H1 (cell line): ENCODE data around the gene SMTN. TPM values are rescaled to one million over a fixed set of nuclear protein-coding genes. Genes with fewer than 3 reads are reported as not detected.

Source experiments
- CTCF ChIA-PET: fragments of 300-600 bp; sonication (Branson Sonifier 250); formaldehyde crosslinking; loops from one replicate; lab custom pipeline; 2021; ENCODE audit not compliant: partially characterized antibody; lab: Charles Lee
- POLR2A ChIA-PET: fragments of 300-600 bp; sonication (Branson Sonifier 250); formaldehyde crosslinking; loops from one replicate; lab custom pipeline; 2021; ENCODE audit warnings: inconsistent platforms; ENCODE audit not compliant: partially characterized antibody; lab: Charles Lee
- DNase-seq, 2 experiments: peaks; one replicate each; pipeline versions ENCODE4 v3.0.0 to v3.0.0-alpha.2; 2010 to 2022; ENCODE audit warnings: low spot score in 2 of 2, low read depth in 1 of 2, mixed read lengths in 1 of 2
- FAIRE-seq: peaks from 2 replicates; lab custom pipeline; 2011; peaks lifted over from hg19 to GRCh38; lab: Jason Lieb, UNC
- H2AFZ ChIP-seq: 2 replicates; pipeline ENCODE4 v1.8.1; 2012; ENCODE audit warnings: low read length, inconsistent platforms
- H2AK5ac ChIP-seq: 2 replicates; pipeline ENCODE4 v1.6.1; 2013; ENCODE audit warnings: low read depth, low read length
- H2BK120ac ChIP-seq: replicated peaks from 2 replicates; pipeline ENCODE3; 2013; ENCODE audit warnings: low read depth, low read length, inconsistent platforms
- H2BK12ac ChIP-seq: 2 replicates; pipeline ENCODE4 v1.6.1; 2013; ENCODE audit warnings: low read depth, low read length
- H2BK15ac ChIP-seq: 2 replicates; pipeline ENCODE4 v1.6.1; 2013; ENCODE audit warnings: low read length
- H2BK20ac ChIP-seq: 2 replicates; pipeline ENCODE4 v1.6.1; 2013; ENCODE audit warnings: low read length
- H2BK5ac ChIP-seq: 2 replicates; pipeline ENCODE4 v1.6.1; 2013; ENCODE audit warnings: low read depth, low read length
- H3K14ac ChIP-seq: 2 replicates; pipeline ENCODE4 v1.6.1; 2013; ENCODE audit warnings: inconsistent platforms; ENCODE audit not compliant: insufficient read length
- H3K18ac ChIP-seq: 2 replicates; pipeline ENCODE4 v1.6.1; 2013; ENCODE audit warnings: low read length; ENCODE audit errors: extremely low read depth
- H3K23ac ChIP-seq: 2 replicates; pipeline ENCODE4 v1.6.1; 2013; ENCODE audit warnings: inconsistent platforms; ENCODE audit not compliant: insufficient read length
- H3K23me2 ChIP-seq: 2 replicates; pipeline ENCODE4 v1.6.1; 2013; ENCODE audit warnings: low read depth, low read length
- H3K27ac ChIP-seq: 2 replicates; pipeline ENCODE4 v1.6.1; 2011; ENCODE audit warnings: low read depth, low read length, inconsistent platforms
- H3K27me3 ChIP-seq, 4 experiments: replicated peaks in 1 of 4; 1 replicate in 1 of 4; 2 replicates in 3 of 4; pipeline versions ENCODE4 v1.6.1 to v1.8.1; 2011 to 2013; ENCODE audit warnings: low read length in 3 of 4, mild to moderate bottlenecking in 3 of 4, inconsistent platforms in 2 of 4, mixed read lengths in 2 of 4, moderate library complexity in 1 of 4; ENCODE audit not compliant: control insufficient read depth in 3 of 4, insufficient read depth in 3 of 4; ENCODE audit errors: extremely low read depth in 1 of 4
- H3K36me3 ChIP-seq, 4 experiments: 2 replicates each; pipeline versions ENCODE4 v1.6.1 to v1.8.1; 2011 to 2013; ENCODE audit warnings: mild to moderate bottlenecking in 4 of 4, low read length in 3 of 4, moderate library complexity in 2 of 4, control low read depth in 1 of 4, inconsistent platforms in 1 of 4; ENCODE audit not compliant: insufficient read depth in 4 of 4, control insufficient read depth in 2 of 4
- H3K4ac ChIP-seq: replicated peaks from 2 replicates; pipeline ENCODE3; 2013; ENCODE audit warnings: low read length, low read depth, mixed read lengths, inconsistent platforms; ENCODE audit not compliant: insufficient read length
- H3K4me1 ChIP-seq, 4 experiments: replicated peaks in 1 of 4; 1 replicate in 1 of 4; 2 replicates in 3 of 4; pipeline versions ENCODE4 v1.6.1 to v1.8.1; 2011 to 2013; ENCODE audit warnings: low read length in 3 of 4, inconsistent platforms in 2 of 4, mixed read lengths in 1 of 4; ENCODE audit not compliant: insufficient read depth in 4 of 4, control insufficient read depth in 3 of 4
- H3K4me2 ChIP-seq, 2 experiments: 2 replicates each; pipeline versions ENCODE4 v1.6.1 to v1.8.1; 2011 to 2013; ENCODE audit warnings: low read depth in 2 of 2, low read length in 2 of 2, control low read depth in 1 of 2, inconsistent platforms in 1 of 2, mild to moderate bottlenecking in 1 of 2; ENCODE audit not compliant: insufficient read depth in 1 of 2
- H3K4me3 ChIP-seq, 4 experiments: fragments of 200-600, 300-600 bp in 1 of 4; sonication (generic), shearing (Covaris generic), sonication (Bioruptor Twin) in 1 of 4; 2 replicates each; pipeline versions ENCODE4 v1.5.1 to v1.8.1; 2011 to 2016; ENCODE audit warnings: low read length in 4 of 4, low read depth in 3 of 4, control low read depth in 2 of 4, inconsistent platforms in 2 of 4, mild to moderate bottlenecking in 2 of 4, mixed read lengths in 1 of 4, moderate library complexity in 1 of 4; ENCODE audit not compliant: insufficient read depth in 2 of 4; ENCODE audit errors: extremely low read depth in 1 of 4
- H3K56ac ChIP-seq: replicated peaks from 2 replicates; pipeline ENCODE3; 2013; ENCODE audit warnings: low read depth, mild to moderate bottlenecking, mixed read lengths, low read length, inconsistent platforms; ENCODE audit not compliant: insufficient read length
- H3K79me1 ChIP-seq: 2 replicates; pipeline ENCODE4 v1.6.1; 2013; ENCODE audit warnings: low read depth, low read length, control low read depth
- H3K79me2 ChIP-seq, 2 experiments: 2 replicates each; pipeline versions ENCODE4 v1.6.1 to v1.8.1; 2012 to 2013; ENCODE audit warnings: low read length in 2 of 2, mild to moderate bottlenecking in 2 of 2, inconsistent platforms in 1 of 2; ENCODE audit not compliant: insufficient read depth in 2 of 2, control insufficient read depth in 1 of 2
- H3K9ac ChIP-seq, 4 experiments: replicated peaks in 1 of 4; 1 replicate in 1 of 4; 2 replicates in 3 of 4; pipeline versions ENCODE4 v1.6.1 to v1.8.1; 2011 to 2013; ENCODE audit warnings: low read depth in 3 of 4, low read length in 3 of 4, control low read depth in 2 of 4, mild to moderate bottlenecking in 2 of 4, moderate library complexity in 2 of 4, inconsistent platforms in 1 of 4; ENCODE audit errors: extremely low read depth in 1 of 4
- H3K9me3 ChIP-seq, 2 experiments: 2 replicates each; pipeline versions ENCODE4 v1.6.1 to v1.8.1; 2012 to 2013; ENCODE audit warnings: mild to moderate bottlenecking in 2 of 2, moderate library complexity in 2 of 2, control low read depth in 1 of 2, inconsistent platforms in 1 of 2, low read depth in 1 of 2, low read length in 1 of 2, mixed read lengths in 1 of 2; ENCODE audit not compliant: insufficient read depth in 2 of 2
- H4K20me1 ChIP-seq, 2 experiments: replicated peaks in 1 of 2; 2 replicates each; pipeline versions ENCODE3 to v1.8.1; 2011 to 2013; ENCODE audit warnings: inconsistent platforms in 2 of 2, low read length in 2 of 2, mild to moderate bottlenecking in 1 of 2; ENCODE audit not compliant: insufficient read depth in 2 of 2, control insufficient read depth in 1 of 2
- H4K5ac ChIP-seq: 2 replicates; pipeline ENCODE4 v1.6.1; 2013; ENCODE audit warnings: low read length, low read depth, mixed read lengths, inconsistent platforms; ENCODE audit not compliant: insufficient read length
- H4K8ac ChIP-seq: 2 replicates; pipeline ENCODE4 v1.8.0; 2013; ENCODE audit warnings: mild to moderate bottlenecking, moderate library complexity, low read length, inconsistent platforms; ENCODE audit not compliant: insufficient read depth; ENCODE audit errors: extremely low read depth
- H4K91ac ChIP-seq: replicated peaks from 2 replicates; pipeline ENCODE3; 2013; ENCODE audit warnings: low read length, mixed read lengths, inconsistent platforms; ENCODE audit not compliant: insufficient read length
- RBBP5 ChIP-seq: IDR thresholded peaks from 2 replicates; pipeline ENCODE4 v1.7.1; 2012; ENCODE audit warnings: low read depth, mild to moderate bottlenecking, inconsistent platforms, low read length, moderate library complexity, borderline replicate concordance
- WGBS, 2 experiments: shearing (Covaris generic) in 1 of 2; methylation state at CpG; one replicate each; pipeline versions ENCODE4 v1.1.6 to v1.1.7; 2013 to 2015; ENCODE audit warnings: low lambda C conversion rate in 2 of 2, mixed read lengths in 2 of 2, inconsistent platforms in 1 of 2, low coverage in 1 of 2, missing lambda C conversion rate in 1 of 2; ENCODE audit not compliant: insufficient replicate concordance in 2 of 2, insufficient coverage in 1 of 2, insufficient read length in 1 of 2; ENCODE audit errors: extremely low coverage in 1 of 2, missing lambda C conversion rate in 1 of 2; 5-methylcytosine and 5-hydroxymethylcytosine counted together
- polyA plus RNA-seq, 7 experiments: library from polyadenylated mRNA; depleted of rRNA in 3 of 7; stranded (reverse) in 5 of 7; unstranded in 2 of 7; fragments of >200 nt in 5 of 7; fragments of 200-250 nt in 2 of 7; gene quantifications; 1 replicate in 5 of 7; 2 replicates in 1 of 7; 4 replicates in 1 of 7; pipeline versions ENCODE4 v1.2.1 to v1.2.3, GENCODE V29; 2011 to 2013; ENCODE audit warnings: missing spikeins in 2 of 7, mixed read lengths in 2 of 7
- total RNA-seq: library from RNA; stranded (reverse); fragmentation: NEBNext Ultra II Directional; extraction: Animal tissue kit (Norgen Biotek cat#: 25700); gene quantifications from 2 replicates; pipeline ENCODE4 v1.2.1, GENCODE V29; 2021

Gene SMTN
- total and polyA plus RNA-seq, 2 of the 8 experiments (the other 6 are each of a cell fraction or from before 2014, with no cell fraction given) = 12.3 to 20.8 TPM

- Histone ChIP-seq H3K79me2 (no peaks in the 10 kb centered on the region), H3K9ac (no peak overlapping the region)
Observed at GRCh38 chr22:31077681-31078080, 3.4 kb upstream of the SMTN start.

More at GRCh38 chr22:31077681-31078080, 3.4 kb upstream of the SMTN start:
- H3K4me1 ChIP-seq = peaks cover 0 to 14% (median 5%) of the 10 kb centered on the region in 4 experiments; a peak in 6 of 7 replicates
- ChIA-PET CTCF (interaction anchor here (1.2 to 13.3 kb wide), 2 partner anchors 11 to 20 kb away, joined by 3 to 207 read pairs; no protein-coding TSS in a partner anchor), POLR2A (interaction anchor here (12.2 kb wide), 1 partner anchor 108 kb away, joined by 220 read pairs; the partner anchor contains the start of genes MORC2 and TUG1)
- FAIRE-seq = no peak
- H3K18ac ChIP-seq = no peak overlapping the region
- H3K23ac ChIP-seq = no peak overlapping the region
- no peak overlapping the region for H3K4me2 ChIP-seq
- no peak overlapping the region for H2AFZ ChIP-seq
- no peaks in the 10 kb centered on the region; the same call in 1 of the 2 replicates for H3K79me1 ChIP-seq
- no peak overlapping the region for H3K27ac ChIP-seq
- H4K91ac ChIP-seq = no peak overlapping the region
- no peak overlapping the region for H2BK5ac ChIP-seq
- peaks cover 3 to 5% of the 10 kb centered on the region in 2 experiments for H4K20me1 ChIP-seq
- no peak overlapping the region for H3K4me3 ChIP-seq
- WGBS, 2 experiments = 90% methylated on average over 6 of the region's 6 CpGs; no CpG with 5 or more reads in 1 of the 2 experiments
- H2BK20ac ChIP-seq = no peak overlapping the region
- H3K23me2 ChIP-seq = peaks cover 6% of the 10 kb centered on the region
- no peak overlapping the region for H3K56ac ChIP-seq
- H4K5ac ChIP-seq = no peak overlapping the region
- H3K14ac ChIP-seq = no peak overlapping the region
- H2AK5ac ChIP-seq = no peak overlapping the region
- no peak overlapping the region for H4K8ac ChIP-seq
- TF ChIP-seq RBBP5 = no peak
- H3K27me3 ChIP-seq = peaks cover 0 to 5% (median 2%) of the 10 kb centered on the region in 4 experiments; a peak in 3 of 7 replicates
- no peak for DNase-seq
- H2BK15ac ChIP-seq = no peak overlapping the region
- H3K36me3 ChIP-seq = no peaks in the 10 kb centered on the region
- no peaks in the 10 kb centered on the region for H3K9me3 ChIP-seq
- no peak overlapping the region for H3K4ac ChIP-seq
- no peak overlapping the region for H2BK120ac ChIP-seq
- H2BK12ac ChIP-seq = no peak overlapping the region
